Uterus (tissue), 2 donors: ENCODE results near the gene IL1RL1.

ENCODE experiments used
- CTCF ChIP-seq, 4 experiments: fragments of 200-600 bp in 2 of 4; fragments of 450-650 bp in 2 of 4; sonication (generic) in 2 of 4; IDR thresholded peaks; one replicate each; pipeline ENCODE4 v1.5.1; 2016 to 2019; ENCODE audit warnings: antibody characterized with exemption in 4 of 4, mild to moderate bottlenecking in 2 of 4, moderate library complexity in 1 of 4
- POLR2A ChIP-seq, 2 donors: fragments of 450-650 bp; IDR thresholded peaks; one replicate each; pipeline ENCODE4 v1.6.1; 2016; ENCODE audit warnings: antibody characterized with exemption in 2 of 2, mild to moderate bottlenecking in 1 of 2, moderate library complexity in 1 of 2

DNA sequence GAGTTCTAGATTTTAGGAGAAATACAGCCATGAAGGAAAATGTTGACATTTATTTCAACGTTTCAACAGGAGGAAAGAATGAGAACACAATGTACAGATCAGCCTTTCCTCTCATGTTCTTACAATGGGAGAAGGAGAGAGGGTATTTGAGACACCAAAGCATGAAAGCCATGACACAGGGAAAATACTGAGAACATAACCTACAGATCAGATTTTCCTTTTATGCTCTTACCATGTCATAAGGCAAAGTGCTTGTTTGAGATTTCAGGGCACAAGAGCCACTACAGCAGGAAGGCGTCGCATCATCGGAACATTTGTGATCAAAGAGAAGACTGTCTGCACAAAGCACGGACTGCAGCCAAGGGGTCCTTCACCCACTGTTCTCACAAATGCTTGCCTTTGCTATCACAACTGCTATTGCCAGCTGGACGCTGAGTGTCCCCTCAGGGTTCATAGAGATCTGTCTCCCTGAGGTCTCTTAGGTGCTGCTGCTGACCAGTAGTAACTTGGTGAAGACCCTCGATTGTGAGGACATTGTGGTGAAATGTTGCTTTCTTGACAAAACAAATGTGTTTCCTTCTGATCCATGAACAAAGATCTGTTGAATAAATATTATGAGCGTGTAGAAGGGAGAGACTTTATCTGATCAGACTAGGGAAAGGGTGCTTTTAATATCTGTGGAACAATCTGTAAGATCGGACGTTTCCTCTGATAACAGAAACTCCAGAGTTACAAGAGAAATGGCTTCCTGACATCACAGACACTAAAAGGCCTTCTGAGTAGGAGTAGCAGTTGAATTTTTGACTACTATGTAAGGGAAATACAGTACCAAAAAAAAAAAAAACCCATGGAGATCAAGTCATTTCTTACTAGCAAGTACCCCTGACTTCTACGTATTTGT is 6.4 kb upstream of the IL1RL1 start:
- TF ChIP-seq CTCF (IDR thresholded peaks at IDR 0.05) (no peak), POLR2A (IDR thresholded peaks at IDR 0.05) (no peak)
